ENCODE measurements around the gene WIZ.

WIZ gene

DNA sequence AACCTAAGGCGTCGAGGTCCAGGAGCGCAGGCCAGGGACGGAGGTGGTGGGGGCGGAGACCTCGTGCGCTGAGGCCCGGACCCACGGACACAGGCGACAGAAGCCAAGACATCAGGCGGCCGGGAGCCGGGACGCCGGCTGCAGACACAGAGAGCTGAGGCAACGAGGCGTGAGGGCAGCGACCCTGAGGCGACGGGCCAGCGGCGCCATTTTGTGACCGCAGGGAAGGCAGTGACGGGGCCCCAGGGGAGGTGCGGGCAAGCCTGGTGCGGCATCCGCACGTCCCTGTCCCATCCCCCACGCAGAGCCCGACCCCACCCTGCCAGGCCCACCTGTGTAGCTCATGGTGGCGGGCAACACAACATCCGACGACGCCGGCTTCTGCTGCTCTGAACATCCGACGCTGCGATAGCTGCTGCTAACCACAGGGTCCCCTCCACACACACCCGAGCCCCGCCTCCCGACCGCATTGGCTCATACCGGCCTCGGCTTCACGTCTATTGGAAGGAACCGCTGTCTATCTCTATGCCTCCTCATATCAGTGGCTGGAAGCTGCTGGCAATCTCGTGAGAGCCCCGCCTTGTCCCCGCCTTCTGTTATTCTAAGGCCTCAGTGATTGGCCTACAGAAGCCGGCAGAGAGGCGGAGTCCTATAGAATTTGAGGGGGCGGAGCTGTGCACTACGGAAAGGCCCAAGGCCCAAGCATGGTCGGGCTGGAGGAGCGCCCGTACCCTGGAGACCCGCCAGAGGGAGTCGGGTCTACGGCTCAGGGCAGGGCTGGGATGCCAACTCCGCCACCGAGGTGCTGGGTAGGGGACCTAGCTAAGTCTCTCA is 31.0 kb downstream of the WIZ start, which contains the start of gene AKAP8L (continued):
- TF ChIP-seq, protein P1, sequence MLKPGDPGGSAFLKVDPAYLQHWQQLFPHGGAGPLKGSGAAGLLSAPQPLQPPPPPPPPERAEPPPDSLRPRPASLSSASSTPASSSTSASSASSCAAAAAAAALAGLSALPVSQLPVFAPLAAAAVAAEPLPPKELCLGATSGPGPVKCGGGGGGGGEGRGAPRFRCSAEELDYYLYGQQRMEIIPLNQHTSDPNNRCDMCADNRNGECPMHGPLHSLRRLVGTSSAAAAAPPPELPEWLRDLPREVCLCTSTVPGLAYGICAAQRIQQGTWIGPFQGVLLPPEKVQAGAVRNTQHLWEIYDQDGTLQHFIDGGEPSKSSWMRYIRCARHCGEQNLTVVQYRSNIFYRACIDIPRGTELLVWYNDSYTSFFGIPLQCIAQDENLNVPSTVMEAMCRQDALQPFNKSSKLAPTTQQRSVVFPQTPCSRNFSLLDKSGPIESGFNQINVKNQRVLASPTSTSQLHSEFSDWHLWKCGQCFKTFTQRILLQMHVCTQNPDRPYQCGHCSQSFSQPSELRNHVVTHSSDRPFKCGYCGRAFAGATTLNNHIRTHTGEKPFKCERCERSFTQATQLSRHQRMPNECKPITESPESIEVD (tag by site-specific recombination; IDR thresholded peaks at IDR 0.05): no peak
- no peak for TF ChIP-seq RBAK (tag by site-specific recombination; IDR thresholded peaks at IDR 0.05)
- TF ChIP-seq ZNF544 (tag by site-specific recombination; IDR thresholded peaks at IDR 0.05): no peak
- TF ChIP-seq ZNF311 (tag by site-specific recombination; IDR thresholded peaks at IDR 0.05; ENCODE audit: borderline replicate concordance): no peak
- no peak for TF ChIP-seq ZBTB1 (tag by site-specific recombination; IDR thresholded peaks at IDR 0.05)
- TF ChIP-seq, protein P2, sequence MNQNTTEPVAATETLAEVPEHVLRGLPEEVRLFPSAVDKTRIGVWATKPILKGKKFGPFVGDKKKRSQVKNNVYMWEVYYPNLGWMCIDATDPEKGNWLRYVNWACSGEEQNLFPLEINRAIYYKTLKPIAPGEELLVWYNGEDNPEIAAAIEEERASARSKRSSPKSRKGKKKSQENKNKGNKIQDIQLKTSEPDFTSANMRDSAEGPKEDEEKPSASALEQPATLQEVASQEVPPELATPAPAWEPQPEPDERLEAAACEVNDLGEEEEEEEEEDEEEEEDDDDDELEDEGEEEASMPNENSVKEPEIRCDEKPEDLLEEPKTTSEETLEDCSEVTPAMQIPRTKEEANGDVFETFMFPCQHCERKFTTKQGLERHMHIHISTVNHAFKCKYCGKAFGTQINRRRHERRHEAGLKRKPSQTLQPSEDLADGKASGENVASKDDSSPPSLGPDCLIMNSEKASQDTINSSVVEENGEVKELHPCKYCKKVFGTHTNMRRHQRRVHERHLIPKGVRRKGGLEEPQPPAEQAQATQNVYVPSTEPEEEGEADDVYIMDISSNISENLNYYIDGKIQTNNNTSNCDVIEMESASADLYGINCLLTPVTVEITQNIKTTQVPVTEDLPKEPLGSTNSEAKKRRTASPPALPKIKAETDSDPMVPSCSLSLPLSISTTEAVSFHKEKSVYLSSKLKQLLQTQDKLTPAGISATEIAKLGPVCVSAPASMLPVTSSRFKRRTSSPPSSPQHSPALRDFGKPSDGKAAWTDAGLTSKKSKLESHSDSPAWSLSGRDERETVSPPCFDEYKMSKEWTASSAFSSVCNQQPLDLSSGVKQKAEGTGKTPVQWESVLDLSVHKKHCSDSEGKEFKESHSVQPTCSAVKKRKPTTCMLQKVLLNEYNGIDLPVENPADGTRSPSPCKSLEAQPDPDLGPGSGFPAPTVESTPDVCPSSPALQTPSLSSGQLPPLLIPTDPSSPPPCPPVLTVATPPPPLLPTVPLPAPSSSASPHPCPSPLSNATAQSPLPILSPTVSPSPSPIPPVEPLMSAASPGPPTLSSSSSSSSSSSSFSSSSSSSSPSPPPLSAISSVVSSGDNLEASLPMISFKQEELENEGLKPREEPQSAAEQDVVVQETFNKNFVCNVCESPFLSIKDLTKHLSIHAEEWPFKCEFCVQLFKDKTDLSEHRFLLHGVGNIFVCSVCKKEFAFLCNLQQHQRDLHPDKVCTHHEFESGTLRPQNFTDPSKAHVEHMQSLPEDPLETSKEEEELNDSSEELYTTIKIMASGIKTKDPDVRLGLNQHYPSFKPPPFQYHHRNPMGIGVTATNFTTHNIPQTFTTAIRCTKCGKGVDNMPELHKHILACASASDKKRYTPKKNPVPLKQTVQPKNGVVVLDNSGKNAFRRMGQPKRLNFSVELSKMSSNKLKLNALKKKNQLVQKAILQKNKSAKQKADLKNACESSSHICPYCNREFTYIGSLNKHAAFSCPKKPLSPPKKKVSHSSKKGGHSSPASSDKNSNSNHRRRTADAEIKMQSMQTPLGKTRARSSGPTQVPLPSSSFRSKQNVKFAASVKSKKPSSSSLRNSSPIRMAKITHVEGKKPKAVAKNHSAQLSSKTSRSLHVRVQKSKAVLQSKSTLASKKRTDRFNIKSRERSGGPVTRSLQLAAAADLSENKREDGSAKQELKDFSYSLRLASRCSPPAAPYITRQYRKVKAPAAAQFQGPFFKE (tag by site-specific recombination; IDR thresholded peaks at IDR 0.05; ENCODE audit: borderline replicate concordance): no peak
- no peak; the same call in 1 of the 2 replicates for TF ChIP-seq ZBTB8A (tag by site-specific recombination; IDR thresholded peaks at IDR 0.05)
- TF ChIP-seq ZNF610 (tag by site-specific recombination; IDR thresholded peaks at IDR 0.05; ENCODE audit: borderline replicate concordance): peak; percentile 33; the same call in 1 of the 2 replicates
- TF ChIP-seq ZNF560 (tag by site-specific recombination; IDR thresholded peaks at IDR 0.05; ENCODE audit: borderline replicate concordance): no peak
- TF ChIP-seq, protein P3, sequence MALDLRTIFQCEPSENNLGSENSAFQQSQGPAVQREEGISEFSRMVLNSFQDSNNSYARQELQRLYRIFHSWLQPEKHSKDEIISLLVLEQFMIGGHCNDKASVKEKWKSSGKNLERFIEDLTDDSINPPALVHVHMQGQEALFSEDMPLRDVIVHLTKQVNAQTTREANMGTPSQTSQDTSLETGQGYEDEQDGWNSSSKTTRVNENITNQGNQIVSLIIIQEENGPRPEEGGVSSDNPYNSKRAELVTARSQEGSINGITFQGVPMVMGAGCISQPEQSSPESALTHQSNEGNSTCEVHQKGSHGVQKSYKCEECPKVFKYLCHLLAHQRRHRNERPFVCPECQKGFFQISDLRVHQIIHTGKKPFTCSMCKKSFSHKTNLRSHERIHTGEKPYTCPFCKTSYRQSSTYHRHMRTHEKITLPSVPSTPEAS (tag by site-specific recombination; IDR thresholded peaks at IDR 0.05): no peak
- TF ChIP-seq ZNF776 (tag by site-specific recombination; IDR thresholded peaks at IDR 0.05; ENCODE audit: borderline replicate concordance): no peak
- no peak for TF ChIP-seq TRIM28 (IDR thresholded peaks at IDR 0.05; ENCODE audit: borderline replicate concordance, low read length)
- TF ChIP-seq, protein P4, sequence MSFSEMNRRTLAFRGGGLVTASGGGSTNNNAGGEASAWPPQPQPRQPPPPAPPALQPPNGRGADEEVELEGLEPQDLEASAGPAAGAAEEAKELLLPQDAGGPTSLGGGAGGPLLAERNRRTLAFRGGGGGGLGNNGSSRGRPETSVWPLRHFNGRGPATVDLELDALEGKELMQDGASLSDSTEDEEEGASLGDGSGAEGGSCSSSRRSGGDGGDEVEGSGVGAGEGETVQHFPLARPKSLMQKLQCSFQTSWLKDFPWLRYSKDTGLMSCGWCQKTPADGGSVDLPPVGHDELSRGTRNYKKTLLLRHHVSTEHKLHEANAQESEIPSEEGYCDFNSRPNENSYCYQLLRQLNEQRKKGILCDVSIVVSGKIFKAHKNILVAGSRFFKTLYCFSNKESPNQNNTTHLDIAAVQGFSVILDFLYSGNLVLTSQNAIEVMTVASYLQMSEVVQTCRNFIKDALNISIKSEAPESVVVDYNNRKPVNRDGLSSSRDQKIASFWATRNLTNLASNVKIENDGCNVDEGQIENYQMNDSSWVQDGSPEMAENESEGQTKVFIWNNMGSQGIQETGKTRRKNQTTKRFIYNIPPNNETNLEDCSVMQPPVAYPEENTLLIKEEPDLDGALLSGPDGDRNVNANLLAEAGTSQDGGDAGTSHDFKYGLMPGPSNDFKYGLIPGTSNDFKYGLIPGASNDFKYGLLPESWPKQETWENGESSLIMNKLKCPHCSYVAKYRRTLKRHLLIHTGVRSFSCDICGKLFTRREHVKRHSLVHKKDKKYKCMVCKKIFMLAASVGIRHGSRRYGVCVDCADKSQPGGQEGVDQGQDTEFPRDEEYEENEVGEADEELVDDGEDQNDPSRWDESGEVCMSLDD (tag by site-specific recombination; IDR thresholded peaks at IDR 0.05): peak; percentile 67; the same call in 1 of the 2 replicates
- no peak for TF ChIP-seq ZNF624 (tag by site-specific recombination; IDR thresholded peaks at IDR 0.05)
- TF ChIP-seq ZNF600 (tag by site-specific recombination; IDR thresholded peaks at IDR 0.05): peak; percentile 51
- no peak for TF ChIP-seq ZNF416 (tag by site-specific recombination; IDR thresholded peaks at IDR 0.05)
- no peak for TF ChIP-seq ZNF133 (tag by site-specific recombination; IDR thresholded peaks at IDR 0.05)
- peak; percentile 32; the same call in 1 of the 2 replicates for TF ChIP-seq EGR2 (tag by site-specific recombination; IDR thresholded peaks at IDR 0.05; ENCODE audit: low read depth)
- peak; percentile 82 for TF ChIP-seq ZSCAN30 (tag by site-specific recombination; IDR thresholded peaks at IDR 0.05)
- peak; percentile 68 for TF ChIP-seq KLF9 (tag by site-specific recombination; IDR thresholded peaks at IDR 0.05; ENCODE audit: low read depth)
- TF ChIP-seq ZNF747 (tag by site-specific recombination; IDR thresholded peaks at IDR 0.05): no peak
- TF ChIP-seq, protein P5, sequence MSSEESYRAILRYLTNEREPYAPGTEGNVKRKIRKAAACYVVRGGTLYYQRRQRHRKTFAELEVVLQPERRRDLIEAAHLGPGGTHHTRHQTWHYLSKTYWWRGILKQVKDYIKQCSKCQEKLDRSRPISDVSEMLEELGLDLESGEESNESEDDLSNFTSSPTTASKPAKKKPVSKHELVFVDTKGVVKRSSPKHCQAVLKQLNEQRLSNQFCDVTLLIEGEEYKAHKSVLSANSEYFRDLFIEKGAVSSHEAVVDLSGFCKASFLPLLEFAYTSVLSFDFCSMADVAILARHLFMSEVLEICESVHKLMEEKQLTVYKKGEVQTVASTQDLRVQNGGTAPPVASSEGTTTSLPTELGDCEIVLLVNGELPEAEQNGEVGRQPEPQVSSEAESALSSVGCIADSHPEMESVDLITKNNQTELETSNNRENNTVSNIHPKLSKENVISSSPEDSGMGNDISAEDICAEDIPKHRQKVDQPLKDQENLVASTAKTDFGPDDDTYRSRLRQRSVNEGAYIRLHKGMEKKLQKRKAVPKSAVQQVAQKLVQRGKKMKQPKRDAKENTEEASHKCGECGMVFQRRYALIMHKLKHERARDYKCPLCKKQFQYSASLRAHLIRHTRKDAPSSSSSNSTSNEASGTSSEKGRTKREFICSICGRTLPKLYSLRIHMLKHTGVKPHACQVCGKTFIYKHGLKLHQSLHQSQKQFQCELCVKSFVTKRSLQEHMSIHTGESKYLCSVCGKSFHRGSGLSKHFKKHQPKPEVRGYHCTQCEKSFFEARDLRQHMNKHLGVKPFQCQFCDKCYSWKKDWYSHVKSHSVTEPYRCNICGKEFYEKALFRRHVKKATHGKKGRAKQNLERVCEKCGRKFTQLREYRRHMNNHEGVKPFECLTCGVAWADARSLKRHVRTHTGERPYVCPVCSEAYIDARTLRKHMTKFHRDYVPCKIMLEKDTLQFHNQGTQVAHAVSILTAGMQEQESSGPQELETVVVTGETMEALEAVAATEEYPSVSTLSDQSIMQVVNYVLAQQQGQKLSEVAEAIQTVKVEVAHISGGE (tag by site-specific recombination; conservative IDR thresholded peaks at IDR 0.05; ENCODE audit: low read depth): peak; percentile 38; the same call in 1 of the 2 replicates

Measured in HEK293 (cell line).